GM21447 (cell line): ENCODE data around the gene CSF1R.

Experiments
- ATAC-seq: cut with Tn5 transposase; IDR thresholded peaks from one replicate; pipeline ENCODE4 v1.9.1; 2021; ENCODE audit not compliant: unreplicated experiment

Gene CSF1R

GRCh38 chr5:150085950-150086715 lies at the start of gene CSF1R:
Gene CSF1R, minus strand, starts transcription at chr5:150086554. Its CDS starts 127 bp downstream, at chr5:150086427.
- ATAC-seq = no peak

- ATAC-seq = no peak
Measured at GRCh38 chr5:150135557-150136304, 49.4 kb upstream of the CSF1R start.

- ATAC-seq = no peak
Measured at GRCh38 chr5:150134198-150134588, 47.8 kb upstream of the CSF1R start.

GRCh38 chr5:150133581-150134197 lies 47.3 kb upstream of the CSF1R start:
- ATAC-seq = no peak

GRCh38 chr5:150132740-150133139 lies 46.4 kb upstream of the CSF1R start:
- ATAC-seq = no peak

GRCh38 chr5:150131978-150132694 lies 45.8 kb upstream of the CSF1R start:
- no peak for ATAC-seq

GRCh38 chr5:150131461-150131860 lies 45.1 kb upstream of the CSF1R start:
- no peak for ATAC-seq

GRCh38 chr5:150130493-150130922 lies 44.2 kb upstream of the CSF1R start:
- ATAC-seq = no peak

- ATAC-seq = peak; percentile 51
Measured at GRCh38 chr5:150129813-150130492, 43.6 kb upstream of the CSF1R start.

- no peak for ATAC-seq
Measured at GRCh38 chr5:150129454-150129812, 43.1 kb upstream of the CSF1R start.

GRCh38 chr5:150126921-150127265 lies 40.5 kb upstream of the CSF1R start:
- no peak for ATAC-seq

GRCh38 chr5:150126199-150126920 lies 40.0 kb upstream of the CSF1R start:
- no peak for ATAC-seq

- ATAC-seq = no peak
Measured at GRCh38 chr5:150125334-150125733, 39.0 kb upstream of the CSF1R start.

- no peak for ATAC-seq
Measured at GRCh38 chr5:150124596-150124995, 38.2 kb upstream of the CSF1R start.

- ATAC-seq = no peak
Measured at GRCh38 chr5:150124111-150124557, 37.8 kb upstream of the CSF1R start.

- no peak for ATAC-seq
Measured at GRCh38 chr5:150123542-150123941, 37.2 kb upstream of the CSF1R start.

GRCh38 chr5:150122536-150123481 lies 36.5 kb upstream of the CSF1R start:
- no peak for ATAC-seq

GRCh38 chr5:150122158-150122510 lies 35.8 kb upstream of the CSF1R start:
- ATAC-seq = no peak
